Measurements from ENCODE around the gene HTR5A.

- TF ChIP-seq CTCF (IDR thresholded peaks at IDR 0.05; ENCODE audit: low read depth, low read length) (no peak), EZH2phosphoT487 (IDR thresholded peaks at IDR 0.05; ENCODE audit: low read depth) (no peak)
Observed at GRCh38 chr7:155103839-155104238, 33.7 kb downstream of the HTR5A start.
